Dedifferentiated amniotic fluid mesenchymal stem cell (primary cell): Measurements from ENCODE around the gene STK38.
"Not testable (repeated sequence)": the region's sequence is repeated elsewhere in the genome, so short reads cannot be mapped to it uniquely, and the experiment has no call there.

ENCODE experiments used
- DNase-seq: peaks from one replicate; pipeline ENCODE4 v3.0.0-alpha.2; 2016; ENCODE audit errors: extremely low spot score

Gene STK38

DNA sequence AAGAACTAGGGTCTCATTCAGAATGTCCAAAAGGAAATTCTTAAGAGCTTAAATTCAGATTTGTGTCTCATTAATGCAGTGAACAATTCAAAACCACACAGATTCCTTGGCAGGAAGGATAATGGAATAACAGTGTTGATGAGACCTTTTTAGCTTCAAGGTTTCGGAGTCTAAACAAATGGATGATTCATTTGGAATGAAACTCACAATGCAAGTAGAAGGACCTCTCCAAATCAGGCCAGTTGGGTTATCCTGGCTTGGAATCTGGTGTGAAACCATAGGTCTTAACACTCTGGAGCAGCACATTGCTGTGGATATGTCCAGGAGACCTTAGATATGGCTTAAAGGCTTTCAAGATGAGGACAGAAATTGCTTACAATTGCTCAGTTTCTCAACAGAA lies 59.6 kb downstream of the STK38 start:
- DNase-seq = no peak

GRCh38 chr6:36484736-36485135 lies 62.5 kb downstream of the STK38 start:
- DNase-seq = no peak

- DNase-seq = not testable (repeated sequence)
Observed at GRCh38 chr6:36483326-36483725, 64.0 kb downstream of the STK38 start.

DNA sequence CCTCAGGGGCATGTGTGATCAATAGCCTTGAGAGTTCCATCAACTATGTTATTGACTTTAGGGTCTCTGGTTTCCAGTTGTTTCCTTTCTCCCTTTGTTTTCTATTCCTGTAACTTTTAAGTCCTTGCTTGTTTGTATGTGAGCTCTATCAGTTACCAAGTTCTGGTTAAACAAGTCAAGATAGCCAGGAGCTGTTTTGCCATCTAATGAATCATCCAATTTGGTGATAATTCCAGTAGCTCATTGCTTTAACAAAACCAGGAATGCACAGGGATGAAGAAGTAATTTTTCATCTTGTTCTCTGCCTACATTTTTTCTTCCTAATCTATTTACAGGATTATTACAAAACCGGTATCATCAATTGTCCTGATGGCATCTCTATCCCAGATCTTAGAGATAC lies 68.0 kb downstream of the STK38 start:
- no peak for DNase-seq

DNA sequence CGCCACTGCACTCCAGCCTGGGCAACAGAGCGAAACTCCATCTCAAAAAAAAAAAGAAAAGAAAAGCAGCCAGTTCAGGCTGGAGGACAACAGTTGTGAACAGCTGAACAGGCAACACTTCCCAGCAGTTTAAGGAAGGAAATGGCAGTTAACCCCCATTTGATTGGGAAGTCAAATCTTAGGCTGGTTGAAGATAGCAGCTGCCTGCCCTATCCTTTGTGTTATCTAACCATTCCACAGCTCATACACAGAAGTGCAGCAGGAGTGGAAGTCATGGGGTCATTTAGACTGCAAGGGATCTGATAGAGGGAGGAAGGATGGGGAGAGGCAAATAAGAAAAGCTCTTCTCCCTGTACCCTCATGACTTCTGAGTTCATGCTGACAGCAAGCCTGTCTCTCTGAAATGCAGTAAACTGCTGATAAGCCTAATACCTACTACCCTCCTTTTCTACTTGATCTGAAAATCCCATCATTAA lies 69.2 kb downstream of the STK38 start:
- DNase-seq = no peak

- no peak for DNase-seq
Observed at GRCh38 chr6:36469946-36470345, 77.3 kb downstream of the STK38 start.

GRCh38 chr6:36469148-36469661 lies 78.1 kb downstream of the STK38 start:
- DNase-seq = no peak

- no peak for DNase-seq
Observed at GRCh38 chr6:36467625-36468024, 79.7 kb downstream of the STK38 start.

- no peak for DNase-seq
Observed at GRCh38 chr6:36464233-36464632, 83.0 kb downstream of the STK38 start.

DNA sequence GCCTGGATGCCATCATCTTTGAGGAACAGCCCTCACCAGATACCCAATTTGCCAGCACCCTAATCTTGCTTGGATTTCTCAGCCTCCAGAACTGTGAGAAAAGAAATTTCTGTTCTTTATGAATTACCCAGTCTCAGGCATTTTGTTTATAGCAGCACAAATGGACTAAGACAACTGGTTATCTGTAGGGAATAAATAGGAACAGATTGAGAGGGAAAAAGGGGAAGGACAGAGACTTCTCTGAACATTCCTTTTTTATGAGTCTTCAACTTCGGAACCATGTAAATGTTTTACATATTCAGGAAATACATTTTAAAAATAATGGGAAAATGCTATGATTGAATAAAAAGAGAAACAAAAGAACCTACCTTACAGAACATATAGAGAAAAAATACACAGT lies 83.6 kb downstream of the STK38 start:
- peak; percentile 37 for DNase-seq

DNA sequence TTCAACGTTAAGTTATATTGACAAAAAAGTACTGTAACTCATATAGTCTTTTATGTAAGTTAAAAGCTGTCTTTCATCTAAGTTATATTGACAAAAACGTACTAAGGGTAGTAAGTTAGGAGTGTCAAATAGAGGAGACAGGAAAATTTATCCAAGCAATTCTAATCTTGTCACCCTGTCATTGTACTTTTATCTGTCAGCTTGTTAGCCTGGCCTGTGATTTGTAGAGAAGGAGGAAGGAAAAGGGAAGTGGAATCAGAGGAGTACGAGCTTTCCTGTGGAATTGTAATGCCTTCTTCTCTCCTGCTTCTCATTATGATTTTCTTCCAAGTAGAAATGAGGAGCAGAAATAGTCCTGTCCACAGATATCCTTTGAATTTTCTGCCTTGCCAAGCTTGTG lies 85.6 kb downstream of the STK38 start:
- DNase-seq = no peak

DNA sequence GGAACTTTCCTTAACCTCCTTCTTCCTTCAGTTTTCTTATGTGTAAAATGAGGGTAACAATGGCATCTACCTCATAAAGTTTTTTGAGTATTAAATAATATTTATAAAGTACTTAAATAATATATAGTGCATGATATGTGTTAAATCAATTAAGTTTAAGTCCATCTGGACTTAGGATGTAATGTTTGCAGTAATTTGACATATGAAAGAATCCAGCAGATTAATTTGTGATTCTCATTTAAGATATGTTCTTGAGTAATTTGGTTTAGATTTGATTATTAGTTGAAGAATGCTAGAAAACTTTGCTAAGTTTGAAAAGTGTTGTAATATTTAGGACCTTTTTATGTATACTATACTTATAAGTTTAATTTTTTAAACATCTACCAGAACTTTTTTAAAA lies 86.4 kb downstream of the STK38 start:
- DNase-seq = no peak

DNA sequence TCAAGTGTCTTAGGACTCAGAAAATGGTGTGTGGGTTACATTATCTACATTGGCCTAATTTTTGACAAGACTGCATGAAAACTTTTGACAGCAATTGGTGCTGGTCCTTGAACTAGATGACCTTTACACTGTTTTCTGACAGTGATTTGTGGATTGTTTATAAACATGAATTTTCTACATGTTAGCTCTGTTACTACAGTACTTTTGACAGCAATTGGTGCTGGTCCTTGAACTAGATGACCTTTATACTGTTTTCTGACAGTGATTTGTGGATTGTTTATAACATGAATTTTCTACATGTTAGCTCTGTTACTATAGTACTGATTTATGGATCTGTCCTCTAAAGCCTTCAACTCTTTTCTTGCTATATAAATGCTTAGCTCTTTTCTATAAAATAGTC lies 87.8 kb downstream of the STK38 start:
- no peak for DNase-seq

- no peak for DNase-seq
Observed at GRCh38 chr6:36455486-36456027, 91.7 kb downstream of the STK38 start.

GRCh38 chr6:36452897-36453296 lies 94.4 kb downstream of the STK38 start:
- not testable (repeated sequence) for DNase-seq

DNA sequence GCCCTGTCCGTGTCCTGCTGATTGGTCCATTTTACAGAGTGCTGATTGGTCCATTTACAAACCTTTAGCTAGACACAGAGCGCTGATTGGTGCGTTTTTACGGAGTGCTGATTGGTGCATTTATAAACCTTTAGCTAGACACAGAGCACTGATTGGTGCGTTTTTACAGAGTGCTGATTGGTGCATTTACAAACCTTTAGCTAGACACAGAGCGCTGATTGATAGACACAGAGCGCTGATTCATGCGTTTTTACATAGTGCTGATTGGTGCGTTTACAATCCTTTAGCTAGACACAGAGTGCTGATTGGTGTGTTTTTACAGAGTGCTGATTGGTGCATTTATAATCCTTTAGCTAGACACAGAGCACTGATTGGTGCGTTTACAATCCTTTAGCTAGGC lies 98.1 kb downstream of the STK38 start:
- DNase-seq = not testable (repeated sequence)

- DNase-seq = no peak
Observed at GRCh38 chr6:36445621-36446020, 101.7 kb downstream of the STK38 start.

DNA sequence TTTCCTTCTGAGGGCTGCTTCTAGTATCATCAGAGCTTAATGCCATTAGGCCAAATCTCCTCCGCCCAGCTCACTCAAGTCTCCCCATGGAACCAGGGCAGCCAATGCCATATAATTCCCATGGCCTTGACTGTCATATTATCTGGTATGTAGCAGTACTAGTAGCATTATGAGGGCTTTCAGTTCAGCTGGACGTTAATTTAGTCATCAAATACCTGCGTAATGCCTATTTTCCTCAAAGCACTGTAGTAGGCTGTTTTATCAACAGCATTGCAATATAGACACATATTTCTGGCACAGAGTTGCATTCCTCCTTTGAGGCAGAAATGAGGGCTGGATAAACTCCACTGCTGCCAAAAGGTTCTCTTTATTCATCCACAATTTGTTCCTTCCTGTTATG lies 102.8 kb downstream of the STK38 start:
- DNase-seq = peak; percentile 70
